Upper lobe of left lung (tissue), 6 donors: ENCODE results near the gene NAP1L1. TPM values are rescaled to one million over a fixed set of nuclear protein-coding genes. Genes with fewer than 3 reads are reported as not detected.

Experiments
- ATAC-seq, 2 donors: fragments of 200-7000 bp; cut with Tn5 transposase; one replicate each; pipeline ENCODE4 v1.9.1; 2022; ENCODE audit warnings: mild to moderate bottlenecking in 2 of 2, moderate library complexity in 2 of 2; ENCODE audit not compliant: low FRiP score in 2 of 2
- DNase-seq, 2 donors: peaks; one replicate each; pipeline ENCODE4 v3.0.0-alpha.2; 2019 to 2020
- H3K27ac ChIP-seq, 4 donors: fragments of 200-600 bp; sonication (generic); one replicate each; pipeline ENCODE4 v1.5.1; 2016 to 2019
- H3K27me3 ChIP-seq, 4 donors: fragments of 200-600 bp; sonication (generic); one replicate each; pipeline ENCODE4 v1.5.1; 2017 to 2019
- H3K36me3 ChIP-seq, 4 donors: fragments of 200-600 bp; sonication (generic); one replicate each; pipeline ENCODE4 v1.5.1; 2016 to 2019
- H3K4me1 ChIP-seq, 4 donors: fragments of 200-600 bp; sonication (generic); one replicate each; pipeline ENCODE4 v1.5.1; 2018 to 2019
- H3K4me3 ChIP-seq, 4 donors: fragments of 200-600 bp; sonication (generic); one replicate each; pipeline ENCODE4 v1.5.1; 2017 to 2019; ENCODE audit warnings: mild to moderate bottlenecking in 2 of 4, moderate library complexity in 1 of 4
- H3K9me3 ChIP-seq, 4 donors: fragments of 200-600 bp; sonication (generic); one replicate each; pipeline ENCODE4 v1.5.1; 2018 to 2019
- CTCF ChIP-seq, 6 experiments: fragments of 450-650 bp in 4 of 6; fragments of 200-600 bp in 2 of 6; sonication (generic) in 2 of 6; IDR thresholded peaks; one replicate each; pipeline ENCODE4 v1.5.1; 2016 to 2019; ENCODE audit warnings: antibody characterized with exemption in 6 of 6
- EP300 ChIP-seq, 4 donors: sonication (generic); formaldehyde crosslinking; IDR thresholded peaks; one replicate each; pipeline ENCODE4 v1.5.1; 2017; ENCODE audit warnings: antibody characterized with exemption in 4 of 4, control low read depth in 2 of 4
- POLR2A ChIP-seq, 4 donors: fragments of 450-650 bp; IDR thresholded peaks; one replicate each; pipeline ENCODE4 v1.5.1; 2016 to 2017; ENCODE audit warnings: antibody characterized with exemption in 4 of 4, mild to moderate bottlenecking in 2 of 4
- POLR2AphosphoS5 ChIP-seq, 2 donors: sonication (generic); formaldehyde crosslinking; IDR thresholded peaks; one replicate each; pipeline ENCODE4 v1.5.1; 2017; ENCODE audit warnings: antibody characterized with exemption in 2 of 2
- WGBS, 2 donors: methylation state at CpG; one replicate each; pipeline ENCODE4 v1.1.5; 2017 to 2018; 5-methylcytosine and 5-hydroxymethylcytosine counted together
- total RNA-seq, 6 donors: library from RNA; depleted of rRNA in 4 of 6; stranded (reverse); fragments of >200 nt in 4 of 6; gene quantifications; one replicate each; pipeline versions ENCODE4 v1.1.0 to v1.2.1, GENCODE V29; 2016 to 2021
- donor health status: DM: no; HTN: no; CAD: no; lungs with moderate emphysema.
- donor health status: DM: no; HTN: yes; CAD: no; lungs with severe emphysema.

The NAP1L1 gene
- total RNA-seq, 6 donors from 2014 or later = 245 to 595 (median 329) TPM

GRCh38 chr12:76024942-76025600, 59.4 kb downstream of the NAP1L1 start:
- no peak for TF ChIP-seq POLR2A (IDR thresholded peaks at IDR 0.05)
- TF ChIP-seq CTCF (IDR thresholded peaks at IDR 0.05) = no peak
- no peak for TF ChIP-seq EP300 (IDR thresholded peaks at IDR 0.05)
- no peak for TF ChIP-seq POLR2AphosphoS5 (IDR thresholded peaks at IDR 0.05)
- Histone ChIP-seq H3K36me3 (peaks cover 0 to 5% (median 0%) of the 10 kb centered on the region in 4 donors), H3K4me3 (no peak overlapping the region), H3K27ac (no peak overlapping the region), H3K9me3 (no peaks in the 10 kb centered on the region), H3K4me1 (peaks cover 18 to 40% (median 29%) of the 10 kb centered on the region in 4 donors), H3K27me3 (no peaks in the 10 kb centered on the region)
- DNase-seq = no peak
- whole genome bisulfite sequencing, 2 donors = 84 to 86% methylated on average over 3 of the region's 3 CpGs
- no peak for ATAC-seq

GRCh38 chr12:76024102-76024781, 60.2 kb downstream of the NAP1L1 start:
- H3K27ac ChIP-seq = no peak overlapping the region
- H3K36me3 ChIP-seq = peaks cover 0 to 5% (median 0%) of the 10 kb centered on the region in 4 donors
- peaks cover 16 to 42% (median 31%) of the 10 kb centered on the region in 4 donors for H3K4me1 ChIP-seq
- no peaks in the 10 kb centered on the region for H3K9me3 ChIP-seq
- WGBS, 2 donors = 84 to 88% methylated on average over 8 of the region's 8 CpGs
- DNase-seq (no peak), ATAC-seq (no peak)
- H3K27me3 ChIP-seq = no peaks in the 10 kb centered on the region
- H3K4me3 ChIP-seq = no peak overlapping the region
- TF ChIP-seq EP300 (IDR thresholded peaks at IDR 0.05) (no peak), CTCF (IDR thresholded peaks at IDR 0.05) (no peak), POLR2A (IDR thresholded peaks at IDR 0.05) (no peak), POLR2AphosphoS5 (IDR thresholded peaks at IDR 0.05) (no peak)

- H3K9me3 ChIP-seq = no peaks in the 10 kb centered on the region
- ATAC-seq (no peak), DNase-seq (no peak)
- no peak overlapping the region for H3K27ac ChIP-seq
- no peak overlapping the region for H3K4me3 ChIP-seq
- H3K4me1 ChIP-seq = peaks cover 18 to 42% (median 29%) of the 10 kb centered on the region in 4 donors
- no peak for TF ChIP-seq POLR2AphosphoS5 (IDR thresholded peaks at IDR 0.05)
- no peak for TF ChIP-seq CTCF (IDR thresholded peaks at IDR 0.05)
- TF ChIP-seq EP300 (IDR thresholded peaks at IDR 0.05) = no peak
- no peak for TF ChIP-seq POLR2A (IDR thresholded peaks at IDR 0.05)
- H3K27me3 ChIP-seq = no peaks in the 10 kb centered on the region
- peaks cover 0 to 2% (median 0%) of the 10 kb centered on the region in 4 donors for H3K36me3 ChIP-seq
- WGBS, 2 donors = 93 to 100% methylated on average over 2 of the region's 2 CpGs
Measured at GRCh38 chr12:76023069-76023690, 61.3 kb downstream of the NAP1L1 start.

- no peaks in the 10 kb centered on the region for H3K36me3 ChIP-seq
- H3K4me1 ChIP-seq = peaks cover 23 to 42% (median 29%) of the 10 kb centered on the region in 4 donors
- H3K4me3 ChIP-seq = no peak overlapping the region
- H3K27me3 ChIP-seq = no peaks in the 10 kb centered on the region
- TF ChIP-seq POLR2A (IDR thresholded peaks at IDR 0.05) = no peak
- TF ChIP-seq CTCF (IDR thresholded peaks at IDR 0.05) = no peak
- no peak for TF ChIP-seq POLR2AphosphoS5 (IDR thresholded peaks at IDR 0.05)
- no peak for TF ChIP-seq EP300 (IDR thresholded peaks at IDR 0.05)
- H3K9me3 ChIP-seq = no peaks in the 10 kb centered on the region
- no peak overlapping the region for H3K27ac ChIP-seq
- no peak for ATAC-seq
- DNase-seq = no peak
- WGBS, 2 donors = 86 to 92% methylated on average over 3 of the region's 3 CpGs
Measured at GRCh38 chr12:76022506-76022905, 62.0 kb downstream of the NAP1L1 start.
